NCI-H460 (cell line): ENCODE data around the gene NEK4. TPM values are rescaled to one million over a fixed set of nuclear protein-coding genes. Genes with fewer than 3 reads are reported as not detected.

ENCODE experiments used
- DNase-seq: peaks from one replicate; pipeline ENCODE4 v3.0.0-alpha.2; 2016; ENCODE audit warnings: low read depth; ENCODE audit errors: extremely low read depth
- total RNA-seq: library from RNA; depleted of rRNA; stranded (reverse); fragments of >200 nt; shearing (Covaris generic); gene quantifications from 2 replicates; pipeline ENCODE4 v1.2.3, GENCODE V29; 2014

The NEK4 gene
- total RNA-seq, 1 experiment from 2014 or later = 26.7 TPM

DNA sequence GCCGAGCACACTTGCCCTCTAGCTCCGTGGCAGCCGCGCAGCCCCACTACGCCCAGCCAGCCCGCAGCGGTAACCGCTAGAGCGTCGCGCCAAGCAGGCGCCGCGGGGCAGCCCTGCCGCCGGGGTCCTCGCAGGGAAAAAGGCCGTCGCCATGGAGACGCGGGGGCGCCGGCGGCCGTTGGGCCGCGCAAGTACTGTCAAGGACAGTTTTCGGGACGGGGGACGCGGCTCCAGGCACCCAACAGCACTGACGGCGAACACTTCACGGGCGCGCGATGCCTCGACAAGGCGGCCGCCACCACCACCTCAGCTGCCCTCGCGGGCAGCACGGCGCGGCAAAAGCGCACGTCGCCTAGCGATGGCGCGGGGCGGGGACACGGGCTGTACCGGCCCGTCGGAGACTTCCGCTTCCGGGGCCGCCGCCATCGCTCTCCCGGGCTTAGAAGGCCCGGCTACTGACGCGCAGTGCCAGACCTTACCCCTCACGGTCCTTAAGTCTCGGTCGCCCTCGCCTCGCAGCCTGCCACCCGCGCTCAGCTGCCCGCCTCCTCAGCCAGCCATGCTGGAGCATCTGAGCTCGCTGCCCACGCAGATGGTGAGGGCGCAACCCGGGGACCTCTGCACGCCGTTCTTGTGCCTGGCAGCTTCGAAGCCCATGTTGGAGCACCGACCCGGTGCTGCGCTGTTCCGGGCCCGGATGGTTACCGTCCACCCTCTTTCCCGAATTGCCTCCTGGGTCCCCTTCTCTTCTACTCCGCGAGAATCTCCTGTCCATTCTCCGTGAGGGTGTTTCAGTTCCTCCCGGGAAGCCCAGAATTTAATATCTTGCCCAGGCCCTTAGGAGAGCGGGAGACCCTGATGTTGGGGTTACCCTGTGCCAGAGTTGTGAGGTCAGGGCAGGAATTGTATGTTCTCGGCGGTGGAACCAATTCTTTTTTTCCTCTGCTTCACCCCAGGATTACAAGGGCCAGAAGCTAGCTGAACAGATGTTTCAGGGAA lies 64.8 kb downstream of the NEK4 start, which contains the start of the genes GLT8D1 and SPCS1:
Gene GLT8D1, minus strand, starts transcription at position 104 of the 999 bp plus-strand sequence. CDS start 5,331 bp downstream, outside the sequence.
Gene SPCS1, plus strand, starts transcription at position 419 of the 999 bp plus-strand sequence. Its CDS starts 141 bp downstream, at position 560.
- peak; percentile 70 for DNase-seq

DNA sequence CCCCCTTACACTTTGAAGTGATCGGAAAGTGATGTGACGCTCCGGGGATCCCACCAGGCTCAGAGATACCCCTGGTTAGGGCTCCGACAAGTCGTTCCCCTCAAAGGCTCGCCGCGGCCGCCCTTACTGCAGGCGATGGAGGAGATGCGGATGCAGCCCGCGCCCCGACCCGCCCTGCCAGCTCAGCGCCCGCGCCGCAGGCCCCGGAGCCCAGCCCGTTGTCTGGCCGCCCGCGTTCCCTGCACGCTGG lies 65.4 kb downstream of the NEK4 start:
- no peak for DNase-seq

DNA sequence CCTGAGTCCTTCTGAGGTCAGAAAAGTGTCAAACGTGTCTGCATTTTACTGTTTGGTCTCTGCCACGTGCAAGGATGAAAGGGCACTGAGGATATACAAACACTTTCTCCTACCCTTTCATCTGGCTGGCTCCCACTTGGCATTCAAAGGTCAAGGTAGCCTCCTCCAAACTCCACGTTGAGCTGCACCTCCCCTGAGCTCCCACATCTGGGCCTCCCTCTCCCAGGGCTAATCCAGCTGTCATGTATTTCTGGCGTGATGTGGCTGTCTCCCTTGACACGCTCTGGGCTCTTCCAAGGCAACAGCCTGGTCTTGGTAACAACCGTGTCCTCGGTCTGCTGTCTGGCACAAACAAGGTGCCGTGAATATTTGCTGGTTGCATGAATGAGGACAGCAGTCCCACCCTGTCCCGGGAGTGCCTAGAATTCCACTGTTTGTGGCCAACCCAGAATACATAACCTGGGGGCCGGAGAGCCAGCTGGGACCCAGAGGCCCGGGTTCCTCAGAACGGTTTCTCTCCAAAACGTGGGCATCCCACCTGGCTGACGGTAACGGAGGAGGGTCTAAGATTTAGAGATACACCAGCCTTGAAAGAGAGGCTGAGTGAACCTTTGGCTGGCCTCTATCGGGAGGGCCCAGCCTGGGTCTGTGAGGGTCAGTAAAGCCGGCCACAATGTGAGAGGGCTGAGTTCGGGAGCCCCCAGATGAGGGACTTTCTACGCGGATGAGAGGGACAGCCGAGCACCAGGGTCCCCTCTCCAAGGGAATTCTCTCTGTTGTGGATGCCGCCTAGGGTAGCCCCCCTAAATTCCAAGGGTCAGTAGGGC lies 65.9 kb downstream of the NEK4 start:
- no peak for DNase-seq

DNA sequence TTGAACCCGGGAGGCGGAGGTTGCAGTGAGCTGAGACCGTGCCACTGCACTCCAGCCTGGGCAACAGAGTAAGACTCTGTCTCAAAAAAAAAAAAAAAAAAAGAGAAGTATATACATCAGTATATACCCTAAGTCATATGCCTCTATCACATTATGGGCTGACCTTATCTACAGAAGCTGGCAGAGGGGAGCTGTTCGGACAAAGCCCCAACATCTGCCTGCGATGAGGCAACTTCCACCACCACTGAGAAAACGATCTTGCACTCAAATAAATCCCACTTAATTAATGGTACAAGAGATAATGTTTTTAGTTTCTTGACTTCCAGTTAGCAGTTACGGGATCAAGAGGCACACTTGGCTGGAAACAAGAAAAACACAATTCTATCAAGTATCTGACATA lies 67.4 kb downstream of the NEK4 start:
- no peak for DNase-seq

DNA sequence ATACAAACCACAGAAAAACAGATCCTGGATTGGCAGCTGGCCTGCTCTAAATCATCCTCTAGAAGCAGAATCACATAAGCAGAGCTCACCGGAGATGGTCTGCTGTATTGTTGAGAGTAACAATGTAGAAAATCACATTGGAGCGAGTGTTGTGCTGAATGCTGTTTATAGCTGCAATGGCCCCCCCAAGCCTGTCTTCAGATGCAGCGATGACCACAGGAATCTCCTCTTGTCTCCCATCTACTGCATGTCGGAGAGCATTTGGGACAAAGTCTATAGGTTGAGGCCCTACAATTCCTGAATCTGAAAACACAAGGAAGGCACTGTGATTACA lies 73.1 kb downstream of the NEK4 start:
- no peak for DNase-seq

DNA sequence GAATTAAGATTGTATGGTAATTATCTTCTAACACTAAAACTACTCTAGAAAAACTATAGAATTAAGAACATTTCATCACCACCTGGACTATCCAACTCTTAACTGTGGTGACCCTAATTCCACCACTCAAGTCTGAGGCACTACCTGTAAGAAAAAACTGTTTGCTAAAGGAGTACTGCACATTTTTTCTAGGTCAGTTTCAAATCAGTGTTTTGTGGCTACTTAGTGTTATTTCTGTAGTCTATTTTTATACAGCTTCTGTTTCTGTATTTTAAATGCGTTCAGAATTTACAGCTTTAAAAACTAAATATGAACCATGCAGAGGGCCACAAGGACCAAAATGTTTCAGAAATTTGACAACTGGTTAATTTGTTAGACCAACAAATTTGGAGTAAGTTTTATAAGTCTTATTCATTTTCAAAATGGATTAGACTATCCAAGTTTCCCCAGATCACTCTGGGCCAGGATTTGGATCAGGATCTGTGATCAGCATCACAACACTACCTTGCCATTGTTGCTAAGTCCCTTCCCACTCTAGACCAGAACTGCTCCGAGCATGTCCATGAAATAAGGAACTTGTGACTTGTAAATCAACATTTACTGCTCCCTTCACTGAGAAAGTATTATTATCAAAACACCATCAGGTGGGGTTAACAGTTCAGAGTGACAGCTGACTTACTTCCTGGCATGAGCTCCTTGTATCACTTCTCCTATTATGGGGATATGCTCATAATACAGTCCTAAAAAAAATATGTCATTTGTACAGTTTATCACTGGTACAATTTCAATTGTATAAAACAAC lies 73.7 kb downstream of the NEK4 start:
- DNase-seq = no peak

DNA sequence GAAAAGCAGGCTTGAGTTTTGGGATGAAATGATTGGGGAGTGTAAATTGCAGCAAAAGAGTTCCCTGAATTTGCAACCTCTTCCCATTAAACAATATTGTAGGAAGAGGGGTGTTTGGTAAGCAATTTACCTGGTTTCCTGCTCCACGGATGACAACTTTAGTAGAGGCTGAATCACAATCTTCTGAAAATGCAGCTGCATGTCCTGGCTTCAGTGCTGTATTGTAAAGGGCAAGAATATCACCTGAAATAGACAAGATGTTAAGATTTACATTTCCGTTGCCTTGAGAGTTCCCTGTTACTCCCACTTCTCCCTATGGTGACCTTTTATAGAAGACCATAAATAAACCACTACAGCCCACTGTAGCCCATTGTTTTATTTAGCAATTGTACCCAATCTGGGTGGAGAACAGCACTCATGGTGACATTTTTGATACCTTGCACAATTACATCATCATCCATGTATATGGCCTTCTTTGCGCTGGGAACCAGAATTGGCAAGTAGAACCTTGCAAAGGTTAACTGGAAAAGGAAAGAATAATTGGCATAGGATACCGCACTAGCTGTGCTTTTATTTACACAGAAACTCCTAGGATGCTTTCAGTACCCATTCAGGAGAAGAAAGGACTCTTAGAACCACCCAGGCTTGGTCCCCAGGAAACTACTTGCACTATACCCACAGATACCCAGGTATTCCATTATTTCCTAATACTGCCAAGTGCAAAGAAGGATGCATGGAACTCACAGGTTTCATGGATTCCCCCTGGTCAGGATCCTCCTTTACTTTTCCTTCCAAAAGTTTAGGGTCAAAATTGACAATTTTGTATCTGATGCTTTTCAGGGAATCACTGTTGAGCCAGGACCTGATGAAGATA lies 74.7 kb downstream of the NEK4 start:
- no peak for DNase-seq

DNA sequence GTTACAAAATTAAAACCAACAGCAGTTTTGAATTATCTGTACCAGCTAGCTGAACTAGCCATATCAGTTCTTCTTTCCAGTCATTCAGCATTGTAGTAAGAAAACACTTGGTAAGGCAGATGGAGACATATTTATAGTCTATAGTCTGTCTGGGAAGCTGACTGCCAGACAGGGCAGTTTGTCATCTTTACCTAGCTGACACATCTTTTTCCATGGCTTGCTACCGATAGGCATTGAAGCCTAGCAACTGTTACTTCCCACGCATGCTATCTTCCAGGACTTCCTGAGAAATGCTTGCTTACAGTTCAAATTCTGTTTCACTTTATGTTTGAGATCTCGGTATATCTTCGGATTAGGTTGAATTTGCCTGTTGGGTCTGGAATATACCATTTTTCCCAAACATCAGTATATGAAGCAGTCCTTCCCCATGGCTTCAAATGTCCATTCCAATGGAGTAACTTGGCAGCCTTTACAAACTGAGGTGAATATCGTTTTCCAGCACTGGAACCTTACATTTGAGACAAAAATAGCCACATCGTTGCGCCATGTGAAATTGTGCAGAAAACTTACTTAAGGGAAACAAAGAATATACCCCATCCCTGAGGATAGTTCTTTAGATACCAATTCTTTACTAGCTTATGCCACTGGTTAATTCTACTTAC lies 76.1 kb downstream of the NEK4 start:
- DNase-seq = no peak

DNA sequence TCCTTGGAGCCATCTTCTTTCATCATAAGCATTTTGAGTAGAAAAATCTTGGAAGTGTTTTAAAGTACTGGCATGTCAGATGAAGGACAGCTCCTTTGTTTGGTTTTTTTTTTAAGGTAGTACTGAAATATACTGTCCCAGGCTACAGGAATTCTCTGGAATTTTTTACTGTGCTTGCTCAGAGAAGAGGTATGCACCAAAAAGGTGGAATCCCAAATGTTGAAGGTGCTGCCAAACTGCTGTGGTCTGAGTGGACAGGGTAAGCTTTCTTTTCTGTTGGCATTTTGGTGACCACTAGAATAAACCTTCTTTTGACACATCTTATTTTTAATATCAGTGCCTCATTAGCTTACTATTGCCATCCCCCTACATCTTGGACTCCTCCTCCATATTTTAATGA lies 77.7 kb downstream of the NEK4 start:
- no peak for DNase-seq

DNA sequence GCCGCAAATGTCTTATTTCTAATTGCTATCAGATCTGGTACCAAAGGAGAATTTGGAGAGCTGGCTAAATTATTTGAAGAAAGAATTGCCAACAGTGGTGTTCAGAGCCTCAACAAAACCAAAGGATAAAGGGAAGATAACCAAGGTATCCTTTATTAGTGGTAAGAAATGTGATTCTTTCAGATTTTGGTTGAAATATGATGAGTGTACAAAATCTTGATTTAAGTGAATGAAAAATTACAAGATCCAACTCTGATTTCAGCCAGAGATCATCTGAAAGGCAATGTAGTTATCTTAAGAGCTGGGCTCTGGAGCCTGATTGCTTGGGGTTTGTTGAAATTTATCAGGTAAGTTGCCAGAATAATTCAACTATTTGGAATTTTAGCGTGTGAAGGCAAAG lies 80.2 kb downstream of the NEK4 start:
- no peak for DNase-seq

DNA sequence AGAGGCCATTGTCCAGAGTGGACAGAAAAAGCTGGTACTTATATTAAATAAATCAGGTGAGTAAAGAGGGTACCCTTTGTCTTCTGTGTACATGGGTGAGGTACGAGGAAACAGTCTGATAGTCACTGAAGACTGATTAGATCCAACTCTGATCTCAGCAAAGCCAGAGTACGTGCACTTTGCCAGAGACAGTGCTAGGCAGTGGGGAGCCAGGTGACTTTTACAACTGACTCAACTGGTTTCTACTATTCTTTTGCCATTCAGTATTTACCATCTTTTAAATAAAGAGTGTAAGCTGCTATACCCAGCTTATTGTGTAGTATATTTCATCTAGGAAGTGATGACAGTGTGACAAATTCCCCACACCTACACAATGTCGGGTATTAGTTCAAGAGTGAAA lies 81.6 kb downstream of the NEK4 start:
- DNase-seq = no peak

DNA sequence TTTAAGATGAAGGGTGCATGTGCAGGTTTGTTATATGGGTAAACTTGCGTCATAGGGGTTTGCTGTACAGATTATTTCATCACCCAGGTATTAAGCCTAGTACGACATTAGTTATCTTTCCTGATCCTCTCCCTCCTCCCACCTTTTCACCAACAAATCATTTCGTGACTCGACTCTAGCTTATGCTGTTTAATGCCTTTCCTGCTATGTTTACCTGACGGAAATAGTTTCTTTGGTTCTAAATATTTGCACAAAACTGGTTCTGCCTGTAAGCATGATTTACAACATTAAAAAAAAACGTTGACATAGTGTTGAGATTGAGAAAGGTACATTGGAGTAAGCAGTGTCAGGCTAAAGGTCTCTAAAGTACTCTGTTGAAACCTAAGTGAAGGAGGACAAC lies 82.5 kb downstream of the NEK4 start:
- no peak for DNase-seq

DNA sequence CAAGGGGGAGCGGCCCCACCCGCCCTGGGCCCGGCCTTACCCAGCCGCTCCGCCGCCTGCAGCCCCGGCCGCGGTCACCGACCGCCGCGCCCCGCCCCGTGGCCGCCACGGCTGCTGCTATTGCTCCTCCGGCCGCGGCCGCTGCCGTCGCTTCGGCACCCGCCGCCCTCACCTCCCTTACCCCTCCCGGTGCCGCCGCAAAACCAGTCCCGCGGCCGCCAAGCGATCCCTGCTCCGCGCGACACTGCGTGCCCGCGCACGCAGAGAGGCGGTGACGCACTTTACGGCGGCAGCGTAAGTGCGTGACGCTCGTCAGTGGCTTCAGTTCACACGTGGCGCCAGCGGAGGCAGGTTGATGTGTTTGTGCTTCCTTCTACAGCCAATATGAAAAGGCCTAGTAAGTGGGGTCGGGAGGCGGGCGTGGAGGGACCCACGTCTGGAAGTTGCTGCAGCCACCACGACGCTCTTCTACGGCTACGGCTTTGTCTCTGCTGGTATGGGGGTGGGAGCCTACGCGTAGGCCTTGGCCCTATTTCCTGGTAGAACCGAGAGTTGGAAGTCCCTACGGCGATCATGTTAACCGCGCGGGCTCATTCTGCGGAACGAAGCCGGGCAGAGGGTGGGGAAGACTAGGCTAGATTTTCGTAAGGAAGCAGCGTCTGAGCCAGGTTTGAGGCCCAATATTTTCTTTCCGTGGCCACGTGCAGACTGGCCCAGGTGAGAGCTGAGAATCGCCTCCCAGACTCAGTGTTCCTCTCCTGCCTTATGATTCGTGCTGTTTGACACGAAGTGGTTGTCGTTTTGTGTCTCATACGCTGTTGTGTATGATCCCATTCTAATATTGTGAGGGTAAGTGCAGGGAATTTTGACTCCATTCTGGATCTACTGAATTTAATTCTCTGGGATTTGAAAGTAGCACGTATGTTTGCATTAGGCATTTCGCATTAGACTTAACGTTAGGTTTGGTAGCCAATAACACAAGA lies 84.7 kb downstream of the NEK4 start, which contains the start of the genes GNL3 and PBRM1:
Gene GNL3, plus strand, starts transcription at position 324 of the 983 bp plus-strand sequence. Its CDS starts 61 bp downstream, at position 385.
Gene PBRM1, minus strand, starts transcription at position 205 of the 983 bp plus-strand sequence.
- DNase-seq = peak; percentile 90

DNA sequence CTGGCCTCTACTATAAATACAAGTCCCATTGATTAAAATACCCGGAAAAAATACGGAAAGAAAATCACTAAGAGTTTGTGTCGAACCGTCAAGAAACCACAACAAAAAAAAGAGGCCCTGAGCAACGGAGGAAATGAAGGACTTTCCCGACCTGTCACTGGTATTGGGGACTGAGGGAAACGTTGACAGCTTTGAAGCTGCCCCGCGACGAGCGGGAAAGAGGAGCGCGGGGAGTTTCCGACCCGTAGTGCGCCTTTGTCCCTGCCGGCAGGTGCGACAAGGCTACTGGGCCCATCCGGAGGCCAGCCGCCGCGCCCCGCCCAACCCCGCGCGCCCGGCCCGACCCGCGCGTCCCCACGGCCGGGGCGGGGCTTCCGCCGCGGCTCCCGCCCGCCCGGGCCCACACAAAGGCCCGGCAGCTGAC lies 85.4 kb downstream of the NEK4 start:
- peak; percentile 59 for DNase-seq

DNA sequence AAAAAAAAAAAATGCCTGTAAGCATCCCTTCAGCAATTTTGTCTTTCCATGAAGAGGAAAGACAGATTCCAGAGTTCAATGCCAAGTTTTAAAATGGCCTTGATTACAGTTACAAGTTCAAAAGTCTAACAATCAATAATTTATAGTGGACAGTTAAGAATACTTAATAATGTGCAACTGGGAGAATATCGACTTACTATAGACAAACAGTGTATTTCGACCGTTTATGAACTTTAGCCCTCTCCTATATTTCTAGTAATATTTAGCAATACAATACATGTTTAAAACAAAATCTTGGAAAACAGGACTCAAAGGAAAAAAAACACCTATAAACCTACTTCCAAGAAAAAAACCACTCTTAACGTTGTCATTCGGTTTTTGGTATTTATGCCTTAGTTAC lies 86.6 kb downstream of the NEK4 start:
- no peak for DNase-seq

DNA sequence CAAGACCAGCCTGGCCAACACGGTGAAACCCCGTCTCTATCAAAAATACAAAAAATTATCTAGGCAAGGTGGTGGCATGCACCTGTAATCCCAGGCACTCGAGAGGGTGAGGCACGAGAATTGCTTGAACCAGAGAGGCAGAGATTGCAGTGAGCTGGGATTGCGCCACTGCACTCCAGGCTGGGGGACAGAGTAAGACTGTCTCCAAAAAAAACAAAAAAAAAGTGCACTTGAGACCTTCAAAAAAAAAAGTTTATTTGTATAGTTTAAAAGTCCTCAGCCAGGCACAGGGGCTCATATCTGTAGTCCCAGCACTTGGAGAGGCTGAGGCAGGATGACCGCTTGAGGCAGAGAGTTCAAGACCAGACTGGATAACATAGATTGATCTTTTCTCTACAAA lies 87.1 kb downstream of the NEK4 start:
- no peak for DNase-seq

DNA sequence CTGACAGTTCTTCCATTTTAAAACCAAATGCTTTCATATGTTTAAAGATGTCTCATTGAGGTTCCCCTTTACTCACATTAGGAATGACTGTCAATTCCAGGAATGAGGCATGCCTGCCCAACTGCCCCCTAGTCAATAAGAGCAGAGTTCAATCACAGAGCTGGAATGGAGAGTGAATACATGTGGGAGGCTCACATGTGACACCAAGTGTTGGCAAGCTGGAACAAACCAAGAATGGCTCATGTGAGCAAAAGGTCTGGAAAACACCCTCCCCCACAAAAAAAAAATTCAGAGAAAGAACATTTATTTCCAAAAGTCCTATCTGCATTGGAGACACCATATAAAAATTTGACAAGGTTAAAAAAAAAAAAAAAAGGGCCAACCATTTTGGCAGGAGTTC lies 88.7 kb downstream of the NEK4 start:
- no peak for DNase-seq

DNA sequence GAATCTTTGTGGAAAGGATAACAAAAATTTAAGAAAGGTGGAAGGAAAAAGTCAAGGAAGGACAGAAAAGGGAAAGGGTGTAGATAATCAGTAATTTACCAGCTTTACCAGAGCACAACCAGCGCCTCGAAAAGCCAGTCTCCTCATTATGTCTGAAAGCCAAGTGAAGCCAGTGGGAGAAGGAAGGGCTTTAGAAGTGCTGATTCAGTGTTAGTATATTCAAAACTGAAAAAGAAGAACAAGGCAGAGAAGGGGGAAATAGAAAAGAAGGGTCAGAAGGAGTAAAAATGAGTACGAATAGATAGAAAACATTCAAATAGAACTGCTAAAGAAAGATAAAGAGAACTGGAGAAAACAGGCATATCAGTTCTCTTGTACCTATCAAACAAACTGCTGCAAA lies 89.1 kb downstream of the NEK4 start:
- DNase-seq = no peak
